Kidney epithelial cell (primary cell): ENCODE measurements around the gene NDUFB11. TPM values are rescaled to one million over a fixed set of nuclear protein-coding genes. Genes with fewer than 3 reads are reported as not detected.
A peak's percentile ranks its signal among the peaks of the same experiment; 100 is the strongest.

Experiments
- DNase-seq: peaks from one replicate; pipeline ENCODE4 v3.0.0-alpha.2; 2010; ENCODE audit warnings: low read depth
- H3K27me3 ChIP-seq: 2 replicates; pipeline ENCODE4 v1.6.0; 2011; ENCODE audit warnings: low read length; ENCODE audit not compliant: control insufficient read depth, insufficient read depth
- H3K36me3 ChIP-seq: 2 replicates; pipeline ENCODE4 v1.5.1; 2011; ENCODE audit warnings: low read length; ENCODE audit not compliant: control insufficient read depth, insufficient read depth
- H3K4me3 ChIP-seq: 2 replicates; pipeline ENCODE4 v1.5.1; 2011; ENCODE audit warnings: low read depth, mild to moderate bottlenecking, control low read depth, low read length
- total RNA-seq: library from RNA; depleted of rRNA; stranded (reverse); fragments of >200 nt; gene quantifications from 2 replicates; pipeline ENCODE4 v1.2.3, GENCODE V29; 2015
- TF ChIP-seq, protein P1 (sequence below): IDR thresholded peaks from 2 replicates; pipeline ENCODE4 v1.5.1; 2011; ENCODE audit warnings: mild to moderate bottlenecking, moderate library complexity, low read length, control low read depth, inconsistent platforms; ENCODE audit not compliant: insufficient read depth, poor library complexity, severe bottlenecking

The NDUFB11 gene
- total RNA-seq, 1 donor from 2014 or later: 46.2 TPM

DNA sequence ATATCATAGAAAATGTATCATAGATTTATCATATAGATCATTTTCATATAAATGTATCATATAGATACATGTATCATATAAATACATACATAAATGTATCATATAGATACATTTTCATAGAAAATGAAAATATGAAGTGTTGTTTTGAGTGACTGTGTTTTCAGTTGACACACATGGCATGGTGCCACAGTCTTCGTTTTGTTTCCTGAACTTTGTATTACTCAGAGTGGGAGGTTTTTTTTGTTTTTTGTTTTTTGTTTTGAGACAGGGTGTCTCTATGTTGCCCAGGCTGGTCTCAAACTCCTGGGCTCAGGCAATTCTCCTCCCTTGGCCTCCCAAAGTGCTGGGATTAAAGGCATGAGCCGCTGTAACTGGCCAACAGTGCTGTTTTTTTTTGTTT, 4.4 kb upstream of the NDUFB11 start:
- no peak for DNase-seq
- no peak overlapping the region for H3K4me3 ChIP-seq
- TF ChIP-seq, protein P1, sequence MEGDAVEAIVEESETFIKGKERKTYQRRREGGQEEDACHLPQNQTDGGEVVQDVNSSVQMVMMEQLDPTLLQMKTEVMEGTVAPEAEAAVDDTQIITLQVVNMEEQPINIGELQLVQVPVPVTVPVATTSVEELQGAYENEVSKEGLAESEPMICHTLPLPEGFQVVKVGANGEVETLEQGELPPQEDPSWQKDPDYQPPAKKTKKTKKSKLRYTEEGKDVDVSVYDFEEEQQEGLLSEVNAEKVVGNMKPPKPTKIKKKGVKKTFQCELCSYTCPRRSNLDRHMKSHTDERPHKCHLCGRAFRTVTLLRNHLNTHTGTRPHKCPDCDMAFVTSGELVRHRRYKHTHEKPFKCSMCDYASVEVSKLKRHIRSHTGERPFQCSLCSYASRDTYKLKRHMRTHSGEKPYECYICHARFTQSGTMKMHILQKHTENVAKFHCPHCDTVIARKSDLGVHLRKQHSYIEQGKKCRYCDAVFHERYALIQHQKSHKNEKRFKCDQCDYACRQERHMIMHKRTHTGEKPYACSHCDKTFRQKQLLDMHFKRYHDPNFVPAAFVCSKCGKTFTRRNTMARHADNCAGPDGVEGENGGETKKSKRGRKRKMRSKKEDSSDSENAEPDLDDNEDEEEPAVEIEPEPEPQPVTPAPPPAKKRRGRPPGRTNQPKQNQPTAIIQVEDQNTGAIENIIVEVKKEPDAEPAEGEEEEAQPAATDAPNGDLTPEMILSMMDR: no peak

DNA sequence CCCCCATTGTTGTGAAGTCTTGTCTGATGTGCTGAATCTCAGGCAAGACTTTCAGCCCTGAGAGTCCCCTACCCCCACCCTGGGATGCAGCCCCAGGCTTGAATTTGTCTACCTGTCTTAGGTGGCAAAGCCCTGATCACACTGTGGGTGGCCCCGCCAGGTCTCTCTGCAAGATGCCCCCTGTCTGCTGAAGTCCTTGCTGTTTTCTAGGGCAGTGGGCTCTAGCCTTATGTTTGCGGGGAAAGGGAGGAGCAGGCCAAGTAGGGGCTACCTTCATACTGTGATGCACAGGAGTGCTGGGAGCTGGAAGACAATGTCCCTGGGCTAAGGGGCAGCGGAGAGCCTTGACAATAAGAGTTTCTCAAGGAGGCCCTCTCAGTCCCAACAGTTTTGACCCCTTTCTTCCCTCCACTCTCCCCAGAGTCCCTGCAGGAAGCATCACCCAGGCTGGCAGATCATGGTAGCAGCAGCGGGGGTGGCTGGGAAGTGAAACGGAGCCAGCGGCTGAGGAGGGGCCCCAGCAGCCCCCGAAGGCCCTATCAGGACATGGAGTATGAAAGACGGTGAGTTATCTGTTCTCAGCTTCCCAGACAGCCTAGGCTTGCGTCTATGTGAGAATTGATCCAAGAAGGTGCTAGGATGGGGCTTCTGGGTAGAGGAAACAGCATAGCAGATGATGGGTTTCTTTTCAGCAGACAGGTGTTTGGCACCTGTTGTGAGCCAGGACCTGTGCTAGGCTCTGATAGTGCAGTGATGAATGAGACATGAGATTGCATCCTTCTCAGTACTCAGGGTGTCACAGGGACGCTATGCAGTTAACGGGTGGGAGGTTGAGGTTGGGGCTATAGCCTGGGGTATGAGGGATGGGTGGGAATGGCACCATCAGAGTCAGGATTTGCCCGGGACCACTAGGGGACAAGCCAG, 2.7 kb upstream of the NDUFB11 start:
- H3K36me3 ChIP-seq: no peaks in the 10 kb centered on the region
- DNase-seq: no peak
- H3K4me3 ChIP-seq: no peak overlapping the region
- H3K27me3 ChIP-seq: no peaks in the 10 kb centered on the region
- TF ChIP-seq, protein P1: no peak

More for the DNA sequence above, 4.4 kb upstream of the NDUFB11 start:
- Histone ChIP-seq H3K36me3 (no peaks in the 10 kb centered on the region), H3K27me3 (no peaks in the 10 kb centered on the region)

DNA sequence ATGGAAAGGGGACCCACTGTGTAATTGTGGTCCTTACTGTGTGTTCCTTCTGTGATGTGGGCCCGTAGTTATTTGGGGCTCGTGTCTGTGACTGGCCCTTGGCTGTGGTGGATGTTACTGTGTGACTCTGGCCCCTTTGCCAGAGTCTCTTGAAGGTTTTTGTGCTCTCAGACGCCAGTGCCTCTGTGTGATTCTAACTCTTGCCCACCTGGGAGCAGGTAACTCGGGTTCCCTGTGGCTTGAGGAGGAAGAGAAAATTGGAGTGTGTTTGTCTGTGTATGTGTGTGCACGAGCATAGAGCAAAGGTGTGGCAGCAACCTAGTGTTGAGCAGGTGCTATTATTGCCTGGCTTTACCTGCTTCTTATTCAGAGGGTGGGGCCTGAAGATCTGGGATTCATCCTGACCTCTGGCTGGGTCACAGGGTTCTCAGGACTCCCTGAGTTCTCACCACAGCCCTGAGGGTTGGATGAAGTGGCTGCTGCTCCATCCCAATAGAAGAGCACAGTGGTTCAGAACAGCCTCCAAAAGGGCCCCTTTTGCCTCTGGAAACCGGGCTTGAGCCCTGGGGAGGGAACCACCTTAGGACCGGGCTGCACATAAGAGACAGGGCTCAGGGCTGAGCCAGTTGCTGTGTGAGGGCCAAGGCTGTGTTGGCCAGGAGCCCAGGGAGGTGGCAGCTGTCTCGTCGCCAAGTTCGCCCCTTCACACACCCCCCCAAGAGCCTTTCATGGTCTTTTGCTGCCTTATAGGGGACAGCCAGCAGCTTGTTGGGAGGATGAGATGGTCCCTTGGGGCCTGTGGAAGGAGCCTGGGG, 1.8 kb upstream of the NDUFB11 start:
- Histone ChIP-seq H3K36me3 (no peaks in the 10 kb centered on the region), H3K4me3 (peak overlapping the region; percentile 83), H3K27me3 (no peaks in the 10 kb centered on the region)
- no peak for DNase-seq
- TF ChIP-seq, protein P1: no peak

DNA sequence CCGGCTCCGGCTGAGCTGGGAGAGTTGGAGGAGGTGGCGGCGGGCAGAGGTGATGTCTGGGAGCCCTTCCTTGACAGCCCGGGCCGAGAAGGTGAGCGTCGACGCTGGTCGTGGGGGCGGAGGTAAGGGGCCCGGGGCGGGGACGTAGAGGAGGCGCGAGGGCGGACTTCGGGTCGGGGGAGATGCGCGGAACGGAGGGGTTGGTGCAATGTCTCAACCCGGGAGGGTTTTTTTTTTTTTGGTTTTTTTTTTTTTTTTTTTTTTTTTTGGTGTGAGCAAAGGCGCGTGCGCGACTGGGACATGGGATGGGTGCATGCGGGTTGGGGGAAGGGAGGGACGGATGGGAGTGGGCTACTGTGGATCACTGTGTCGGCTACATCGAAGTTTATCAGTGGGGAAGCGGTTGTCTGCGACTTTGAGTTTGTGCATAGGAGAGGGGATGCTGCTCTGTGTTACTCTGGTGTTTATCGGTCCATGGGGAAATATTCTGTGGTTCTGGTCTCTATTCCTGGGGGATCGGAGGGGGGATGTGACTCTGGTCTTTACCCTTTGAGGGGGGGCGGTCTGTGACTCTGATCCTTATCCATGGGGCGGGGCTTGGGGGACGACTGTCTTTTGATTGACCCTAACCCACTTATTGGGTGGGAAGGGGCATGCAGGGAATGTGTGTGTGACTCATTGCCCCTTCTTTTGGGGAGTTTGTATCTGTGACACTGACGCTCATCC, 1.1 kb upstream of the NDUFB11 start:
- DNase-seq: no peak
- no peaks in the 10 kb centered on the region for H3K27me3 ChIP-seq
- no peaks in the 10 kb centered on the region for H3K36me3 ChIP-seq
- TF ChIP-seq, protein P1: no peak
- H3K4me3 ChIP-seq: peak overlapping the region; percentile 83

DNA sequence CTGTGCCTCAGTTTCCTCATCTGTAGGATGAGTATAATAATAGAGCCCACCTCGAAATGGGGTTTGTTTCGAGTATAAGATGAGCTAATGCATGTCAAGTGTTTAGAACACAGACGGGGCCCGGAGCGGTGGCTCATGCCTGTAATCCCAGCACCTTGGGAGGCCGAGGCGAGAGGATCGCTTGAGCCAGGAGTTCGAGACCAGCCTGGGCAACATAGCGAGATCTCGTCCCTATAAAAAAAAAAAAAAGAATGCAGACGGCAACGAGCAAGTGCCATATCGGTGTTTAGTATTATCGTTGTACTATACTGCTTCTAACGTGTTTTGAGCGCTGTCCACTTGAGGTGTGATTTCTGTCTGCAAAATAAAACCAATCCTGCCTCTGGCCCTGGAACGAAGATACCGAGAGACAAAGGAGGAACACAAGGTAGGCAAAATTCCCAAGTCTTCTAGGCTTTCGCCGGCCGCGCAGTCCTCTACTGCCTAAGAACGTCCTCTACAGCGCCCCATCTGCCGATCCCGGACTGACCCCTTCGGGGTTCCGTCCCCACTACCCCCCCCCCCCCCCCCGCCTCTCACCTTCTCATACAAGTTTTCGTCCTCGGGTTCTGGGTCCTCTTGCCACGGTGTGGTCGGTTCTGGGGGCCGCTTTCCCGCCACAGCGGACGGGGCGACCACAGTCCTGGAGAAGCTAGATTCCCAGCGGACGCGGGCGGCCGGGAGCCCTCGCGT, 442 bp downstream of the NDUFB11 start:
- no peaks in the 10 kb centered on the region for H3K27me3 ChIP-seq
- no peaks in the 10 kb centered on the region for H3K36me3 ChIP-seq
- TF ChIP-seq, protein P1: no peak
- H3K4me3 ChIP-seq: peak overlapping the region; percentile 83
- no peak for DNase-seq
